Neural crest cell (in vitro differentiated cells): ENCODE results near the gene LATS1. TPM values are rescaled to one million over a fixed set of nuclear protein-coding genes. Genes with fewer than 3 reads are reported as not detected.
A peak's percentile ranks its signal among the peaks of the same experiment; 100 is the strongest.
"Not testable (repeated sequence)": the region's sequence is repeated elsewhere in the genome, so short reads cannot be mapped to it uniquely, and the experiment has no call there.

Experiments
- DNase-seq: peaks from one replicate; pipeline ENCODE4 v3.0.0; 2021; ENCODE audit warnings: low read depth, mixed read lengths, low spot score
- H3K27ac Mint-ChIP-seq: one replicate; pipeline ENCODE4 v1.8.0; 2021; ENCODE audit warnings: mild to moderate bottlenecking, mixed read lengths; ENCODE audit not compliant: unreplicated experiment
- H3K27me3 Mint-ChIP-seq: 2 replicates; pipeline ENCODE4 v1.8.0; 2021; ENCODE audit warnings: low read depth, mild to moderate bottlenecking, mixed read lengths
- H3K36me3 Mint-ChIP-seq: 2 replicates; pipeline ENCODE4 v1.8.0; 2021; ENCODE audit warnings: low read depth, mild to moderate bottlenecking, mixed read lengths
- H3K4me1 Mint-ChIP-seq: 2 replicates; pipeline ENCODE4 v1.8.0; 2021; ENCODE audit warnings: mixed read lengths
- H3K4me3 Mint-ChIP-seq: one replicate; pipeline ENCODE4 v1.8.0; 2021; ENCODE audit warnings: mild to moderate bottlenecking, mixed read lengths
- H3K9me3 Mint-ChIP-seq: 2 replicates; pipeline ENCODE4 v1.8.0; 2021; ENCODE audit warnings: mixed read lengths
- CTCF ChIP-seq: fragments of 200-600 bp; sonication (generic); conservative IDR thresholded peaks from 2 replicates; pipeline ENCODE4 v1.5.0; 2021; ENCODE audit warnings: antibody characterized with exemption, mild to moderate bottlenecking
- total RNA-seq: library from RNA; stranded (reverse); gene quantifications from 2 replicates; pipeline ENCODE4 v1.2.1, GENCODE V29; 2021

The LATS1 gene
- total RNA-seq, 1 donor from 2014 or later = 27.4 TPM

GRCh38 chr6:149694921-149695320 lies 23.0 kb downstream of the LATS1 start:
- Mint-ChIP-seq H3K4me3 (no peak overlapping the region), H3K27ac (no peak overlapping the region), H3K4me1 (no peaks in the 10 kb centered on the region), H3K9me3 (no peaks in the 10 kb centered on the region), H3K27me3 (no peaks in the 10 kb centered on the region), H3K36me3 (peaks cover 7% of the 10 kb centered on the region)
- no peak for TF ChIP-seq CTCF
- DNase-seq = no peak

GRCh38 chr6:149691201-149691600 lies 26.7 kb downstream of the LATS1 start:
- no peaks in the 10 kb centered on the region for H3K4me1 Mint-ChIP-seq
- TF ChIP-seq CTCF = no peak
- no peaks in the 10 kb centered on the region for H3K27me3 Mint-ChIP-seq
- no peak overlapping the region for H3K27ac Mint-ChIP-seq
- H3K4me3 Mint-ChIP-seq = no peak overlapping the region
- H3K9me3 Mint-ChIP-seq = no peaks in the 10 kb centered on the region
- H3K36me3 Mint-ChIP-seq = peaks cover 14% of the 10 kb centered on the region
- no peak for DNase-seq

- peaks cover 17% of the 10 kb centered on the region for H3K36me3 Mint-ChIP-seq
- no peaks in the 10 kb centered on the region for H3K4me1 Mint-ChIP-seq
- H3K4me3 Mint-ChIP-seq = no peak overlapping the region
- no peaks in the 10 kb centered on the region for H3K27me3 Mint-ChIP-seq
- no peaks in the 10 kb centered on the region for H3K9me3 Mint-ChIP-seq
- no peak for TF ChIP-seq CTCF
- peak overlapping the region; percentile 9 for H3K27ac Mint-ChIP-seq
- DNase-seq = no peak
Measured at GRCh38 chr6:149686230-149686629, 31.7 kb downstream of the LATS1 start.

GRCh38 chr6:149683256-149683859 lies 34.5 kb downstream of the LATS1 start:
- Mint-ChIP-seq H3K4me3 (no peak overlapping the region), H3K36me3 (peaks cover 17% of the 10 kb centered on the region), H3K9me3 (no peaks in the 10 kb centered on the region), H3K27me3 (no peaks in the 10 kb centered on the region), H3K4me1 (no peaks in the 10 kb centered on the region), H3K27ac (no peak overlapping the region)
- no peak for TF ChIP-seq CTCF
- DNase-seq = no peak

- not testable (repeated sequence) for DNase-seq, H3K9me3 Mint-ChIP-seq, H3K4me3 Mint-ChIP-seq, H3K4me1 Mint-ChIP-seq, H3K27ac Mint-ChIP-seq, H3K27me3 Mint-ChIP-seq
- peaks cover 24% of the 10 kb centered on the region for H3K36me3 Mint-ChIP-seq
Measured at GRCh38 chr6:149681845-149682244, 36.1 kb downstream of the LATS1 start.

- H3K36me3 Mint-ChIP-seq = peaks cover 26% of the 10 kb centered on the region
- H3K9me3 Mint-ChIP-seq = no peaks in the 10 kb centered on the region
- no peak for TF ChIP-seq CTCF
- no peak overlapping the region for H3K27ac Mint-ChIP-seq
- DNase-seq = no peak
- H3K4me3 Mint-ChIP-seq = no peak overlapping the region
- no peaks in the 10 kb centered on the region for H3K27me3 Mint-ChIP-seq
- no peaks in the 10 kb centered on the region for H3K4me1 Mint-ChIP-seq
Measured at GRCh38 chr6:149681209-149681608, 36.7 kb downstream of the LATS1 start.
